ENCODE results near the gene LRP1-AS. TPM values are rescaled to one million over a fixed set of nuclear protein-coding genes. Genes with fewer than 3 reads are reported as not detected.
A peak's percentile ranks its signal among the peaks of the same experiment; 100 is the strongest.

The LRP1-AS gene
- total RNA-seq, 4 donors from 2014 or later = not detected

Small RNA genes within 50 kb of the gene (small RNA-seq; reads per million reads assigned to genes)
- 4.5 reads per million, percentile 74 among the genes with 10 or more reads in this experiment for gene MIR1228

Other genes starting within 250 kb of the LRP1-AS start
- not detected for gene SDR9C7, start 213.2 kb downstream of the LRP1-AS start, total RNA-seq
- 1 to 10 TPM in 1 of 4 donors, under 1 TPM in 2, not detected in 1; 0.34 to 1.5 (median 0.66) TPM for gene RDH16, start 190.0 kb downstream of the LRP1-AS start, total RNA-seq
- gene ZBTB39, start 141.1 kb downstream of the LRP1-AS start, total RNA-seq = 1 to 10 TPM; 4.0 to 4.6 (median 4.4) TPM
- not detected for gene TAC3, start 131.1 kb downstream of the LRP1-AS start, total RNA-seq
- 1 to 10 TPM in 1 of 4 donors, under 1 TPM in 2, not detected in 1; 0.33 to 1.1 (median 0.51) TPM for gene MYO1A, start 97.5 kb downstream of the LRP1-AS start, total RNA-seq
- 10 to 100 TPM in 1 of 4 donors, 1 to 10 TPM in 3; 8.5 to 10.4 (median 9.6) TPM for gene NEMP1, start 68.8 kb downstream of the LRP1-AS start, total RNA-seq
- gene NAB2, start 58.5 kb downstream of the LRP1-AS start, total RNA-seq = 10 to 100 TPM in 3 of 4 donors, 1 to 10 TPM in 1; 4.9 to 19.7 (median 13.7) TPM
- gene STAT6, start 36.3 kb downstream of the LRP1-AS start, total RNA-seq = 100 to 1,000 TPM in 3 of 4 donors, 10 to 100 TPM in 1; 87.2 to 154 (median 131) TPM
- gene LRP1, start 19.1 kb downstream of the LRP1-AS start, total RNA-seq = 100 to 1,000 TPM; 301 to 814 (median 762) TPM
- gene NXPH4, start 69.2 kb upstream of the LRP1-AS start, total RNA-seq = not detected
- gene SHMT2, start 82.1 kb upstream of the LRP1-AS start, total RNA-seq = 10 to 100 TPM; 19.1 to 41.6 (median 32.7) TPM
- 1 to 10 TPM; 2.2 to 7.8 (median 3.7) TPM for gene STAC3, start 103.6 kb upstream of the LRP1-AS start, total RNA-seq

Measured in subcutaneous adipose tissue (tissue), 4 donors.